Fibroblast of skin of right quadriceps (primary cell): Measurements from ENCODE around the gene ZNF215.
"Not testable (repeated sequence)": the region's sequence is repeated elsewhere in the genome, so short reads cannot be mapped to it uniquely, and the experiment has no call there.

ENCODE experiments used
- DNase-seq: peaks from one replicate; pipeline ENCODE4 v3.0.0-alpha.2; 2013

ZNF215 gene

GRCh38 chr11:6943131-6943530 lies 16.9 kb downstream of the ZNF215 start:
- DNase-seq, result no peak

GRCh38 chr11:6954248-6954647 lies 28.0 kb downstream of the ZNF215 start:
- not testable (repeated sequence) for DNase-seq

GRCh38 chr11:6962141-6962540 lies 35.9 kb downstream of the ZNF215 start:
- no peak for DNase-seq

GRCh38 chr11:6962673-6963072 lies 36.4 kb downstream of the ZNF215 start:
- DNase-seq, result peak; percentile 2

GRCh38 chr11:6968816-6969215 lies 42.6 kb downstream of the ZNF215 start:
- DNase-seq, result peak; percentile 44

GRCh38 chr11:6969854-6970253 lies 43.6 kb downstream of the ZNF215 start:
- DNase-seq, result peak; percentile 3

GRCh38 chr11:6979365-6979764 lies 53.1 kb downstream of the ZNF215 start:
- DNase-seq, result peak; percentile 9

GRCh38 chr11:6986487-6986886 lies 60.3 kb downstream of the ZNF215 start:
- DNase-seq, result no peak

- DNase-seq, result peak; percentile 28
Observed at GRCh38 chr11:6988506-6988905, 62.3 kb downstream of the ZNF215 start.

GRCh38 chr11:6991227-6991626 lies 65.0 kb downstream of the ZNF215 start:
- DNase-seq, result no peak

- peak; percentile 54 for DNase-seq
Observed at GRCh38 chr11:6992026-6992425, 65.8 kb downstream of the ZNF215 start.

GRCh38 chr11:6992457-6993417 lies 66.5 kb downstream of the ZNF215 start:
- DNase-seq, result peak; percentile 94

GRCh38 chr11:6995703-6996102 lies 69.5 kb downstream of the ZNF215 start:
- DNase-seq, result no peak

- DNase-seq, result peak; percentile 79
Observed at GRCh38 chr11:7004482-7004881, 78.3 kb downstream of the ZNF215 start.
